HG03175 (cell line): Measurements from ENCODE around the gene F2.

Experiments
- ATAC-seq: cut with Tn5 transposase; IDR thresholded peaks from one replicate; pipeline ENCODE4 v1.9.1; 2021; ENCODE audit warnings: mild to moderate bottlenecking, moderate library complexity; ENCODE audit not compliant: unreplicated experiment

Gene F2

GRCh38 chr11:46738887-46739286 lies 19.9 kb downstream of the F2 start:
- no peak for ATAC-seq

- ATAC-seq, result no peak
Observed at GRCh38 chr11:46741600-46742484, 22.8 kb downstream of the F2 start.

GRCh38 chr11:46743043-46743442 lies 24.0 kb downstream of the F2 start:
- ATAC-seq, result no peak

GRCh38 chr11:46743693-46744339 lies 24.8 kb downstream of the F2 start:
- ATAC-seq, result no peak

- no peak for ATAC-seq
Observed at GRCh38 chr11:46745328-46745727, 26.3 kb downstream of the F2 start.

GRCh38 chr11:46745995-46746394 lies 27.0 kb downstream of the F2 start:
- ATAC-seq, result no peak

GRCh38 chr11:46747150-46747549 lies 28.1 kb downstream of the F2 start:
- ATAC-seq, result no peak

GRCh38 chr11:46755962-46756361 lies 36.9 kb downstream of the F2 start:
- no peak for ATAC-seq

GRCh38 chr11:46759196-46759595 lies 40.2 kb downstream of the F2 start:
- ATAC-seq, result no peak

- ATAC-seq, result no peak
Observed at GRCh38 chr11:46760429-46761128, 41.6 kb downstream of the F2 start.

GRCh38 chr11:46761807-46762206 lies 42.8 kb downstream of the F2 start:
- no peak for ATAC-seq

- ATAC-seq, result no peak
Observed at GRCh38 chr11:46762248-46762647, 43.2 kb downstream of the F2 start.

GRCh38 chr11:46766656-46767055 lies 47.6 kb downstream of the F2 start:
- no peak for ATAC-seq

GRCh38 chr11:46769636-46770221 lies 50.7 kb downstream of the F2 start:
- ATAC-seq, result no peak

- ATAC-seq, result no peak
Observed at GRCh38 chr11:46776878-46777277, 57.9 kb downstream of the F2 start.

- no peak for ATAC-seq
Observed at GRCh38 chr11:46778416-46778815, 59.4 kb downstream of the F2 start.
